ENCODE measurements around the gene MBNL1.

The MBNL1 gene, protein sequence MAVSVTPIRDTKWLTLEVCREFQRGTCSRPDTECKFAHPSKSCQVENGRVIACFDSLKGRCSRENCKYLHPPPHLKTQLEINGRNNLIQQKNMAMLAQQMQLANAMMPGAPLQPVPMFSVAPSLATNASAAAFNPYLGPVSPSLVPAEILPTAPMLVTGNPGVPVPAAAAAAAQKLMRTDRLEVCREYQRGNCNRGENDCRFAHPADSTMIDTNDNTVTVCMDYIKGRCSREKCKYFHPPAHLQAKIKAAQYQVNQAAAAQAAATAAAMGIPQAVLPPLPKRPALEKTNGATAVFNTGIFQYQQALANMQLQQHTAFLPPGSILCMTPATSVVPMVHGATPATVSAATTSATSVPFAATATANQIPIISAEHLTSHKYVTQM

DNA sequence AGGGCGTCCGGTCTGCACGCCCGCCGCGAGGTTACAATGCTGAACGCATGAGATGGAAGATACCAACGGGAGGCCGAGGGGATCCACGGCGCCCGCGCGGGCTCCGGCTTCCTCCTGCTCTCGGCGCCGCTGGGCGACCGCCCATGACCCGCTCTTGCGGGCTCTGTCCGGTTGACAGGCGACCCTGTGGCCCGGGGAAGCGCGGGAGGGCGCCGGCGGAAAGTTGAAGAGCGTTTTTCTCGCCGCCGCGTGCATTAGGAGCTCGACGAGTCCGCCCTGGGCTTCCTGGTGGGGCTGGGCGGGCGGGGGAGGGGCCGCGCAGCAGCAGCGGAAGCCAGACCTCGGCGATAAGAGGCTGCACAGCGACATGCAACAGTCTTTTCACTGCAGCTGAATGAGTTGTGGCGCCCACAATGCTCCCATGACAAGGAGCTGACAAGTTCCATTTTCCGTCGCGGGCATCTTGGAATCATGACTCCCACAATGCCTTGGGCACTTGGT lies at the start of gene MBNL1:
Gene MBNL1, plus strand, starts transcription at position 375 of the 501 bp plus-strand sequence. CDS start 31,265 bp downstream, outside the sequence.
- TF ChIP-seq CTCF (conservative IDR thresholded peaks at IDR 0.05) = no peak

DNA sequence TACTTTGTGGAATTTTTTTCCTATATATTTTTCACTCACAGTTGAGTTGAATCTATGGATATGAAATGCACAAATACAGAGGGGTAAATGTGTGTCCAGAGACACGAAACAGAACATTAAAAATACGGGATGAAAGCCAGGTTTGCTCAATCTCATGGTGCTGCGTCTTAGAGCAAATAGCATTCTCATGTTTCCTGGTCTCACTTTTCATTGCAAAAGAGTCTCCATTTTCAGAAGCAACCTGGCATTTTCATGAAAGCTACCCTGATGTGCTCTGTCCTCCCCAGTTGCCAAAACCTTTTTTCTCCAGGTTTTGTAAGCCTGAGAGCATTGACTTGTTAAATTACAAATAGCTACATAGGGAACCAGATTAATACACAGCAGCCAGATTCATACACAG lies 49.5 kb upstream of the MBNL1 start:
- H3K27ac ChIP-seq = no peak overlapping the region
- no peak for TF ChIP-seq CTCF (conservative IDR thresholded peaks at IDR 0.05)

More for the DNA sequence above, at the start of gene MBNL1:
- peak within 1 kb of the TSS; percentile 97 for H3K27ac ChIP-seq

DNA sequence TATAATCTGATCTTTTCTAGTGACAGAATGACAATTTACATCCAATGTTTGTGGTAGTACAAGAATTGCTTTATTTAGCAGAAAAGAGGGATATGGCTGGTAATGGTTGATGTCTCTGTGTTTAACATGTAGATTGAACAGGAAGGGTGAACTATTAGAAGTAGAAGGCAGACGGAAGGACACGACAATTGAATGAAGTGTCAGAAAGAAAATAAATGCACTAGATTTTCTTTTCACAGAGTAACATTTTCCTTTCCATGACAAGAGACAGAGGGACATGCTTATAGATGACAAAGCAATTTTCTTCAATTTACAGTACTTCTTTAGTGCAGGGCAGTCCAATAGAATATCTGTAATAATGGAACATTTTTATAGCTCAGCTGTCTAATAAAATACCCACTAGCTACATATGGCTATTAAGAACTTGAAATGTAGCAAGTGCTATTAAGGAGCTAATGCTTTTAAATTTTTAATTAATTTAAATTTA lies 48.9 kb upstream of the MBNL1 start:
- TF ChIP-seq CTCF (conservative IDR thresholded peaks at IDR 0.05) = no peak
- no peak overlapping the region for H3K27ac ChIP-seq

DNA sequence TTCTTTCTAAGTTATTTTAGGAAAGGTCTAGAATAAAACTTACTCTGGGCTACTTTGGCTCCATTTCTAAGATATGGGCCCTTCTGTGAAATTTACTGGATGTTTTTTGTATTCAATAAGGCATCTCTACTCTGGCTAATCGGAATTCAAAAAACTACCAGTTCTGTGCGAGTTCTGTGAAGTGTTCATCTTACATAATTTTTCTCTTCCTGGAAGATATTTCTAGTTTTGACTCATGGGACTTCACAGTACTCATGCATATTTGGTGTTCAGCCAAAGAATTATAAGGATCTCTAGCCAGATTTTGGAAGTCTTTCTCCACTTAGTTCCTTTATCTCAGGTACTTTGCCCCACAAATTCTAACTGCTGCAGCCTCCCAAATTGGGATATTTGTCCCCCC lies 46.4 kb upstream of the MBNL1 start:
- no peak overlapping the region for H3K27ac ChIP-seq
- TF ChIP-seq CTCF (conservative IDR thresholded peaks at IDR 0.05) = no peak

DNA sequence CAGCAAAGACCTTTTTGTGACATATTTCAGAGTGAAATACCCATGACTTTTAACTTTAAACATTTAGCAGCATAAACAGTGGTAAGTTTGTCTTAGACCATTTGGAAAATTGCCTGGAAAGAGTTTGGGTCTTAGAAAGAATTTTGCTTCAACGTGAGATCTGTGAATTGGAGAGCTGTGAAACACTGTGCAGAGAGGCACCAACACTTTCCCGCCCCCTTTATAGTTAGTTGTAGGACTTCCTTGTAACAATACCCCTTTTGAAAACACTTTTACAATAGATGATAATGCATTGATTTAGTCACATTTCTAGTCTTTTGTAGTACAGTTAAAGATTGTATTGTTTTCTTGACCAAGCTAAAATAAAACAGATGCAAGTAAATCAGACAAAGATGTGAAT lies 43.5 kb upstream of the MBNL1 start:
- TF ChIP-seq CTCF (conservative IDR thresholded peaks at IDR 0.05) = no peak
- H3K27ac ChIP-seq = no peak overlapping the region

DNA sequence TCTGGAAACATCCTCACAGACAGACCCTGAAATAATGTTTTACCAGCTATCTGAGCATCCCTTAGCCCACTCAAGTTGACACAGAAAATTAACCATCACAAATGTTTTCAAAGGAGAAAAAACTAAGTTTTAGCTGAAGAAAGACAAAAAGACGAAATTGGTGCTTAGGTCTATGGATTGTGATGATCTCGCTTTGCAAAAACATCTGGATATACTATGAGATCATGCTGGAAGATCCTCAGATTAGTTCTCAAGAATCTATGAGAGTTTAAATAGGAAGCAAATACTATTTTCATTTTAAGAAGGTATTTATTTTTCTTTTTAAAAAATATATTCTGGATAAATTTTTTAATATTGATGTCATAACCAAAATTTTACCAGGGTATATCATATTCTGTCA lies 42.6 kb upstream of the MBNL1 start:
- H3K27ac ChIP-seq = no peak overlapping the region
- no peak for TF ChIP-seq CTCF (conservative IDR thresholded peaks at IDR 0.05)

- TF ChIP-seq CTCF (conservative IDR thresholded peaks at IDR 0.05) = no peak
- H3K27ac ChIP-seq = no peak overlapping the region
Measured at GRCh38 chr3:152227027-152227426, 41.7 kb upstream of the MBNL1 start.
